Lung (tissue), 16 donors: Measurements from ENCODE around the gene CCL11. TPM values are rescaled to one million over a fixed set of nuclear protein-coding genes. Genes with fewer than 3 reads are reported as not detected.
A peak's percentile ranks its signal among the peaks of the same experiment; 100 is the strongest.

ENCODE experiments used
- ATAC-seq: fragments of 200-7000 bp; cut with Tn5 transposase; one replicate; pipeline ENCODE4 v1.9.1; 2020; ENCODE audit warnings: moderate number of reproducible peaks; ENCODE audit not compliant: insufficient read depth, low FRiP score
- DNase-seq, 3 donors: peaks; one replicate each; pipeline ENCODE4 v3.0.0-alpha.2; 2013 to 2017
- H3K27ac ChIP-seq, 2 donors: one replicate each; pipeline ENCODE4 v1.5.1; 2013; ENCODE audit warnings: mild to moderate bottlenecking in 2 of 2, moderate library complexity in 2 of 2, control low read depth in 1 of 2, inconsistent platforms in 1 of 2, low read depth in 1 of 2, low read length in 1 of 2
- H3K27me3 ChIP-seq, 3 donors: one replicate each; pipeline ENCODE4 v1.5.1; 2013; ENCODE audit warnings: low read length in 2 of 3; ENCODE audit not compliant: control insufficient read depth in 3 of 3, insufficient read depth in 3 of 3
- H3K36me3 ChIP-seq, 4 donors: one replicate each; pipeline ENCODE4 v1.5.1; 2013; ENCODE audit warnings: low read length in 4 of 4, mild to moderate bottlenecking in 1 of 4, moderate library complexity in 1 of 4; ENCODE audit not compliant: control insufficient read depth in 4 of 4, insufficient read depth in 4 of 4
- H3K4me1 ChIP-seq, 5 donors: one replicate each; pipeline ENCODE4 v1.5.1; 2013; ENCODE audit warnings: low read length in 5 of 5, mild to moderate bottlenecking in 2 of 5, moderate library complexity in 1 of 5; ENCODE audit not compliant: control insufficient read depth in 5 of 5, insufficient read depth in 5 of 5
- H3K4me3 ChIP-seq: one replicate; pipeline ENCODE4 v1.5.1; 2013; ENCODE audit warnings: mild to moderate bottlenecking, control low read depth, moderate library complexity
- H3K9ac ChIP-seq, 2 donors: one replicate each; pipeline ENCODE4 v1.5.1; 2013; ENCODE audit warnings: low read length in 2 of 2, control low read depth in 1 of 2; ENCODE audit not compliant: insufficient read depth in 1 of 2
- H3K9me3 ChIP-seq, 4 donors: one replicate each; pipeline ENCODE4 v1.5.1; 2013; ENCODE audit warnings: low read length in 3 of 4, mild to moderate bottlenecking in 1 of 4, moderate library complexity in 1 of 4; ENCODE audit not compliant: control insufficient read depth in 4 of 4, insufficient read depth in 3 of 4
- WGBS, 2 donors: extraction: QIAGEN DNeasy Blood & Tissue Kit; methylation state at CpG; one replicate each; pipeline ENCODE4 v1.1.7; 2013; 5-methylcytosine and 5-hydroxymethylcytosine counted together
- long read RNA-seq, 5 donors: transcript quantifications; one replicate each; lab custom pipeline, GENCODE V29; 2026
- polyA plus RNA-seq, 2 donors: library from polyadenylated mRNA; stranded (reverse); fragments of 200-250 nt; gene quantifications; one replicate each; pipeline ENCODE4 v1.2.1, GENCODE V29; 2013
- total RNA-seq, 2 donors: library from RNA; depleted of rRNA in 1 of 2; stranded (reverse); fragments of >200 nt in 1 of 2; gene quantifications; one replicate each; pipeline ENCODE4 v1.2.1, GENCODE V29; 2014 to 2021
- TF ChIP-seq, protein P1 (sequence below): IDR thresholded peaks from 2 replicates; pipeline ENCODE4 v1.5.1; 2012; ENCODE audit warnings: mild to moderate bottlenecking; ENCODE audit errors: control extremely low read depth, extremely low read depth
- donor health status: control.
- donor health status: control.
- donor health status: Bipolar disorder and iron deficiency.
- donor health status: healthy.
- donor health status: DM: yes; HTN: yes; CAD: no.

CCL11 gene
- total RNA-seq (under 1 TPM; 0.18 to 0.80 TPM), polyA plus RNA-seq (1 to 10 TPM in 1 of 2 donors, under 1 TPM in 1; 0.39 to 3.6 TPM)
- long read RNA-seq, donor 1, result 0 reads
- long read RNA-seq, donor 2, result 0 reads
- long read RNA-seq, donor 3, partial matches to known transcripts, result 0 of 1 reads
- long read RNA-seq, donor 3, other reads (novel, unspliced or antisense), result 0 of 1 reads
- long read RNA-seq, donor 4, result 0 reads
- long read RNA-seq, donor 5, result 0 reads

DNA sequence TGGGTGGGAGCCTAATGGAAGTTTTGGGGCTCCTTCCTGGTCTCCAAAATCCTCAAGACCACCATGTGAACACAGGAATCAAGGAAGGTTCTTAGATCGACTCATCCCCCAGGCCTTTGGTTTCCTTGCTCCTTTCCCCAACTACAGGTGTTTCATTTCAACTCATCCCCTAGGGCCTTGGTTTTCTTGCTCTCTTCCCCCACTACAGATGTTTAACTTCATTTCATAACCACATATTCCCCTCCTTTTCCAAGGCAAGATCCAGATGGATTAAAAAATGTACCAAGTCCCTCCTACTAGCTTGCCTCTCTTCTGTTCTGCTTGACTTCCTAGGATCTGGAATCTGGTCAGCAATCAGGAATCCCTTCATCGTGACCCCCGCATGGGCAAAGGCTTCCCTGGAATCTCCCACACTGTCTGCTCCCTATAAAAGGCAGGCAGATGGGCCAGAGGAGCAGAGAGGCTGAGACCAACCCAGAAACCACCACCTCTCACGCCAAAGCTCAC lies at the start of gene CCL11:
Gene CCL11 (plus strand): TSS at position 457 of the 507 bp plus-strand sequence. CDS start 67 bp downstream, outside the sequence.
- ATAC-seq (no peak), DNase-seq (peak in 2 of 3 donors; percentile 21 to 45)
- H3K36me3 ChIP-seq, result no peaks in the 10 kb centered on the region
- peaks cover 0 to 2% (median 0%) of the 10 kb centered on the region in 3 donors for H3K27me3 ChIP-seq
- no peak within 1 kb of the TSS for H3K9ac ChIP-seq
- WGBS, 2 donors, result 78 to 86% methylated on average over 4 of the region's 4 CpGs
- no peak within 1 kb of the TSS for H3K4me3 ChIP-seq
- TF ChIP-seq, protein P1, sequence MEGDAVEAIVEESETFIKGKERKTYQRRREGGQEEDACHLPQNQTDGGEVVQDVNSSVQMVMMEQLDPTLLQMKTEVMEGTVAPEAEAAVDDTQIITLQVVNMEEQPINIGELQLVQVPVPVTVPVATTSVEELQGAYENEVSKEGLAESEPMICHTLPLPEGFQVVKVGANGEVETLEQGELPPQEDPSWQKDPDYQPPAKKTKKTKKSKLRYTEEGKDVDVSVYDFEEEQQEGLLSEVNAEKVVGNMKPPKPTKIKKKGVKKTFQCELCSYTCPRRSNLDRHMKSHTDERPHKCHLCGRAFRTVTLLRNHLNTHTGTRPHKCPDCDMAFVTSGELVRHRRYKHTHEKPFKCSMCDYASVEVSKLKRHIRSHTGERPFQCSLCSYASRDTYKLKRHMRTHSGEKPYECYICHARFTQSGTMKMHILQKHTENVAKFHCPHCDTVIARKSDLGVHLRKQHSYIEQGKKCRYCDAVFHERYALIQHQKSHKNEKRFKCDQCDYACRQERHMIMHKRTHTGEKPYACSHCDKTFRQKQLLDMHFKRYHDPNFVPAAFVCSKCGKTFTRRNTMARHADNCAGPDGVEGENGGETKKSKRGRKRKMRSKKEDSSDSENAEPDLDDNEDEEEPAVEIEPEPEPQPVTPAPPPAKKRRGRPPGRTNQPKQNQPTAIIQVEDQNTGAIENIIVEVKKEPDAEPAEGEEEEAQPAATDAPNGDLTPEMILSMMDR, result no peak
- H3K27ac ChIP-seq, result no peak within 1 kb of the TSS
- H3K9me3 ChIP-seq, result no peaks in the 10 kb centered on the region
- H3K4me1 ChIP-seq, result peaks cover 0 to 9% (median 4%) of the 10 kb centered on the region in 5 donors

DNA sequence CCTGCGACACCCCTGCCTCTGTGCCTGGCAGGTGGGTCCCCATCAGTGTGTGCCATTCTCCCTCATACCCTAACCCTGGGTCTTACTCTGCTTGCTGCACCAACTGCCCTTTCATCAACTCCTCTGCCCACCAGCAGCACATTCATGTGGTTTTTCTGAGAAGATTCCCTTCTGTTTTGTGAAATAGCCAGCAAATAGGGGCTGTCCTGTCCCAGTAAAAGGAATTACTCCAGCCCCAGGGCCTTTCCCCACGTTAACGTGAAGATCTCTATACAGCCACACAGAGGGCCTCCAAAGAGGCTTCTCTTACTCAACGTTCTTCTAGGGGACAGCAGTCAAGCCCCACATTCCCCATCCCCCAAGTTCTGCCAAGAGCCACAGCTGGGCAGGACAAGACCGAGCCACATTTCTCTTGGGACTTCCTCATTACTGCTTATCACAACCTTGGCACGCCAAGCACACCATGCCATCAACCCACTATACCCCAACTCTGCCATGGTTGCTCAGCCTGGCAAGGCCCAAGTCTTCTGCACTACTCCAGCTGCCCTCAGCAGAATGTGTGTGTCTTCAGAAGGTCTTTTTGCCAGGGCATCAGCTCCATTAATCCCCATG lies 49.2 kb upstream of the CCL11 start:
- 38 to 68% methylated on average over 6 of the region's 6 CpGs for WGBS, 2 donors
- no peak for ATAC-seq
- no peaks in the 10 kb centered on the region for H3K36me3 ChIP-seq
- H3K27ac ChIP-seq, result peak overlapping the region in 1 of 2 donors; percentile 4
- no peak overlapping the region for H3K4me3 ChIP-seq
- H3K27me3 ChIP-seq, result no peaks in the 10 kb centered on the region
- TF ChIP-seq, protein P1, result no peak
- H3K4me1 ChIP-seq, result peaks cover 7 to 36% (median 20%) of the 10 kb centered on the region in 5 donors
- no peaks in the 10 kb centered on the region for H3K9me3 ChIP-seq
- DNase-seq, result no peak
- no peak overlapping the region for H3K9ac ChIP-seq

DNA sequence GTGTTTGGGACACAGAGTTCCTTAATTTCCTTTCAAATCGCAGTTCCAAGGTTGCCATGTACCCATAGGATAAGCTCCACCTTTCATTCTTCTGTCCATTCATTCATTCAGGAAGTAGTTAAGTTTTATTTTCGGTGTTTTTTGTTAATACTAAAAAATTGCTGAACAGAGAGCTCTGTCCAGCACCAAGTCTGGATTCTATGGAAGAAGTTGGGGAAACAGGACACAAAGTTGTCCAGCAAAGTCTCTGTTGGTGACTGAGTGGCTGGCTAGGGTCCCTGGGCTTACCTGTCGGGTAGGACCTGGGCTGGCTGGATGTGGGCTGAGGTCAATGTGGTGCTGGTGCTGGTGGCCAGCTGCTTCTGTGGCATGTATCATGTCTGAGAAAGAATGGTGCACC lies 48.1 kb upstream of the CCL11 start:
- no peaks in the 10 kb centered on the region for H3K36me3 ChIP-seq

More for the DNA sequence above, 48.1 kb upstream of the CCL11 start:
- Histone ChIP-seq H3K9ac (no peak overlapping the region), H3K9me3 (no peaks in the 10 kb centered on the region), H3K4me1 (peaks cover 7 to 47% (median 28%) of the 10 kb centered on the region in 5 donors), H3K27me3 (no peaks in the 10 kb centered on the region), H3K4me3 (no peak overlapping the region), H3K27ac (no peak overlapping the region)
- ATAC-seq (no peak), DNase-seq (no peak)
- TF ChIP-seq, protein P1, result no peak
- WGBS, 2 donors, result 71 to 88% methylated on average over 3 of the region's 3 CpGs
